Measurements from ENCODE around the gene RIMBP3C.
"Not testable (repeated sequence)": the region's sequence is repeated elsewhere in the genome, so short reads cannot be mapped to it uniquely, and the experiment has no call there.

The RIMBP3C gene

GRCh38 chr22:21585389-21585788 is 34.1 kb upstream of the RIMBP3C start:
- Histone ChIP-seq H3K4me3 (ENCODE audit: low read depth, low read length) (no peak overlapping the region), H3K18ac (ENCODE audit: low read length) (no peak overlapping the region), H4K8ac (ENCODE audit: low read depth, low read length) (no peak overlapping the region), H3K4ac (ENCODE audit: low read depth, low read length) (peak overlapping the region; percentile 69), H3K79me2 (ENCODE audit: control insufficient read depth, insufficient read depth, low read length, poor library complexity) (peaks cover 33% of the 10 kb centered on the region), H3K14ac (ENCODE audit: low read length) (no peak overlapping the region), H3K4me1 (ENCODE audit: control insufficient read depth in 1 of 2, insufficient read depth in 2 of 2, low read length in 2 of 2) (peaks cover 2 to 4% of the 10 kb centered on the region in 2 experiments), H2BK120ac (ENCODE audit: insufficient read depth, low read length, poor library complexity) (no peak overlapping the region), H2AK5ac (ENCODE audit: low read length) (no peak overlapping the region), H3K9me3 (ENCODE audit: insufficient read depth, low read depth, low read length) (no peaks in the 10 kb centered on the region), H2BK5ac (ENCODE audit: low read depth, low read length, poor library complexity) (no peak overlapping the region), H3K23ac (ENCODE audit: low read length) (no peak overlapping the region), H3K79me1 (ENCODE audit: low read length) (no peaks in the 10 kb centered on the region), H4K12ac (ENCODE audit: low read depth, low read length) (no peak overlapping the region), H2BK12ac (ENCODE audit: low read length) (no peak overlapping the region), H4K91ac (ENCODE audit: low read depth, low read length) (no peak overlapping the region), H2AFZ (ENCODE audit: insufficient read depth, low read length, poor library complexity) (no peak overlapping the region), H3K4me2 (ENCODE audit: low read length) (no peak overlapping the region), H3K27ac (ENCODE audit: low read depth, low read length) (no peak overlapping the region), H3K36me3 (ENCODE audit: control insufficient read depth in 1 of 2, insufficient read depth in 2 of 2, low read length in 2 of 2) (peaks cover 0 to 10% of the 10 kb centered on the region in 2 experiments), H3K9ac (ENCODE audit: low read length) (no peak overlapping the region), H3K27me3 (ENCODE audit: insufficient read depth, low read length) (no peaks in the 10 kb centered on the region)
- no CpG with 5 or more reads among the region's 2 CpGs for WGBS (ENCODE audit: extremely low coverage, insufficient coverage, insufficient read length)
- no peak for DNase-seq

- H3K36me3 ChIP-seq (ENCODE audit: control insufficient read depth in 1 of 2, insufficient read depth in 2 of 2, low read length in 2 of 2) = peaks cover 0 to 10% of the 10 kb centered on the region in 2 experiments
- no peak overlapping the region for H2BK120ac ChIP-seq (ENCODE audit: insufficient read depth, low read length, poor library complexity)
- no peak overlapping the region for H4K91ac ChIP-seq (ENCODE audit: low read depth, low read length)
- no peak overlapping the region for H2BK5ac ChIP-seq (ENCODE audit: low read depth, low read length, poor library complexity)
- DNase-seq = peak in 1 of 2 donors; percentile 41
- no peak overlapping the region for H2AK5ac ChIP-seq (ENCODE audit: low read length)
- peaks cover 43% of the 10 kb centered on the region for H3K79me2 ChIP-seq (ENCODE audit: control insufficient read depth, insufficient read depth, low read length, poor library complexity)
- H3K27ac ChIP-seq (ENCODE audit: low read depth, low read length) = no peak overlapping the region
- no peak overlapping the region for H3K4me3 ChIP-seq (ENCODE audit: low read depth, low read length)
- H3K23ac ChIP-seq (ENCODE audit: low read length) = no peak overlapping the region
- H3K27me3 ChIP-seq (ENCODE audit: insufficient read depth, low read length) = no peaks in the 10 kb centered on the region
- peaks cover 7 to 10% of the 10 kb centered on the region in 2 experiments for H3K4me1 ChIP-seq (ENCODE audit: control insufficient read depth in 1 of 2, insufficient read depth in 2 of 2, low read length in 2 of 2)
- H2BK12ac ChIP-seq (ENCODE audit: low read length) = no peak overlapping the region
- peak overlapping the region; percentile 95 for H3K4ac ChIP-seq (ENCODE audit: low read depth, low read length)
- H3K14ac ChIP-seq (ENCODE audit: low read length) = no peak overlapping the region
- H2AFZ ChIP-seq (ENCODE audit: insufficient read depth, low read length, poor library complexity) = no peak overlapping the region
- no peaks in the 10 kb centered on the region for H3K9me3 ChIP-seq (ENCODE audit: insufficient read depth, low read depth, low read length)
- WGBS (ENCODE audit: extremely low coverage, insufficient coverage, insufficient read length) = no CpG with 5 or more reads among the region's 10 CpGs
- no peak overlapping the region for H3K4me2 ChIP-seq (ENCODE audit: low read length)
- no peak overlapping the region for H3K9ac ChIP-seq (ENCODE audit: low read length)
- H3K18ac ChIP-seq (ENCODE audit: low read length) = no peak overlapping the region
- H4K8ac ChIP-seq (ENCODE audit: low read depth, low read length) = no peak overlapping the region
- no peaks in the 10 kb centered on the region for H3K79me1 ChIP-seq (ENCODE audit: low read length)
- no peak overlapping the region for H4K12ac ChIP-seq (ENCODE audit: low read depth, low read length)
These were observed 31.8 kb upstream of the RIMBP3C start for GRCh38 chr22:21582801-21583740.

- not testable (repeated sequence) for H3K36me3 ChIP-seq (ENCODE audit: control insufficient read depth in 1 of 2, insufficient read depth in 2 of 2, low read length in 2 of 2); H2BK120ac ChIP-seq (ENCODE audit: insufficient read depth, low read length, poor library complexity); DNase-seq; H3K27ac ChIP-seq (ENCODE audit: low read depth, low read length); H3K18ac ChIP-seq (ENCODE audit: low read length); H3K9me3 ChIP-seq (ENCODE audit: insufficient read depth, low read depth, low read length); H3K4me3 ChIP-seq (ENCODE audit: low read depth, low read length); H3K4me2 ChIP-seq (ENCODE audit: low read length); H2AK5ac ChIP-seq (ENCODE audit: low read length); H4K8ac ChIP-seq (ENCODE audit: low read depth, low read length); H2BK12ac ChIP-seq (ENCODE audit: low read length); H3K14ac ChIP-seq (ENCODE audit: low read length); H3K27me3 ChIP-seq (ENCODE audit: insufficient read depth, low read length); H3K23ac ChIP-seq (ENCODE audit: low read length); H4K12ac ChIP-seq (ENCODE audit: low read depth, low read length); H3K79me1 ChIP-seq (ENCODE audit: low read length); H2BK5ac ChIP-seq (ENCODE audit: low read depth, low read length, poor library complexity); H2AFZ ChIP-seq (ENCODE audit: insufficient read depth, low read length, poor library complexity); H3K4me1 ChIP-seq (ENCODE audit: control insufficient read depth in 1 of 2, insufficient read depth in 2 of 2, low read length in 2 of 2); H3K9ac ChIP-seq (ENCODE audit: low read length); H4K91ac ChIP-seq (ENCODE audit: low read depth, low read length)
- H3K4ac ChIP-seq (ENCODE audit: low read depth, low read length) = peak overlapping the region; percentile 90
- no CpG with 5 or more reads among the region's 10 CpGs for WGBS (ENCODE audit: extremely low coverage, insufficient coverage, insufficient read length)
- peaks cover 50% of the 10 kb centered on the region for H3K79me2 ChIP-seq (ENCODE audit: control insufficient read depth, insufficient read depth, low read length, poor library complexity)
These were observed 29.9 kb upstream of the RIMBP3C start for GRCh38 chr22:21581009-21581713.

- not testable (repeated sequence) for H3K27me3 ChIP-seq (ENCODE audit: insufficient read depth, low read length); H3K23ac ChIP-seq (ENCODE audit: low read length); H3K27ac ChIP-seq (ENCODE audit: low read depth, low read length); H2AK5ac ChIP-seq (ENCODE audit: low read length); H4K91ac ChIP-seq (ENCODE audit: low read depth, low read length); H3K4me1 ChIP-seq (ENCODE audit: control insufficient read depth in 1 of 2, insufficient read depth in 2 of 2, low read length in 2 of 2); H2AFZ ChIP-seq (ENCODE audit: insufficient read depth, low read length, poor library complexity); H2BK120ac ChIP-seq (ENCODE audit: insufficient read depth, low read length, poor library complexity); H3K36me3 ChIP-seq (ENCODE audit: control insufficient read depth in 1 of 2, insufficient read depth in 2 of 2, low read length in 2 of 2); H3K14ac ChIP-seq (ENCODE audit: low read length); H2BK12ac ChIP-seq (ENCODE audit: low read length); H3K4me3 ChIP-seq (ENCODE audit: low read depth, low read length); H3K4me2 ChIP-seq (ENCODE audit: low read length); H3K79me1 ChIP-seq (ENCODE audit: low read length); H4K12ac ChIP-seq (ENCODE audit: low read depth, low read length); H3K9ac ChIP-seq (ENCODE audit: low read length); H4K8ac ChIP-seq (ENCODE audit: low read depth, low read length); H3K18ac ChIP-seq (ENCODE audit: low read length); DNase-seq; H3K9me3 ChIP-seq (ENCODE audit: insufficient read depth, low read depth, low read length); H2BK5ac ChIP-seq (ENCODE audit: low read depth, low read length, poor library complexity)
- Histone ChIP-seq H3K79me2 (ENCODE audit: control insufficient read depth, insufficient read depth, low read length, poor library complexity) (peaks cover 53% of the 10 kb centered on the region), H3K4ac (ENCODE audit: low read depth, low read length) (peak overlapping the region; percentile 90)
- WGBS (ENCODE audit: extremely low coverage, insufficient coverage, insufficient read length) = no CpG with 5 or more reads among the region's 9 CpGs
These were observed 29.4 kb upstream of the RIMBP3C start for GRCh38 chr22:21580623-21581007.

Measured in trophoblast cell (in vitro differentiated cells and primary cell).